CD4-positive, alpha-beta T cell treated with Interleukin-4 for 1 hour (primary cell): ENCODE measurements around the gene ATMIN.

Source experiments
- DNase-seq, 2 donors: peaks; one replicate each; pipeline ENCODE4 v3.0.0-alpha.2; 2020 to 2022

The ATMIN gene

GRCh38 chr16:81006211-81006812 is 29.3 kb upstream of the ATMIN start:
- peak; percentile 67 to 73 for DNase-seq

- peak; percentile 98 to 99 for DNase-seq
Observed at GRCh38 chr16:81006813-81007695, 28.6 kb upstream of the ATMIN start, which contains the start of the genes CENPN and CMC2. CENPN (plus strand) TSS chr16:81007214; CDS start chr16:81011940, 4,726 bp downstream. CMC2 (minus strand) TSS chr16:81006885; CDS start chr16:80997394, 9,491 bp downstream.

- no peak for DNase-seq
Observed at GRCh38 chr16:81008505-81008789, 27.2 kb upstream of the ATMIN start.

GRCh38 chr16:81012974-81013373 is 22.7 kb upstream of the ATMIN start:
- no peak for DNase-seq

- DNase-seq: no peak
Observed at GRCh38 chr16:81014672-81015071, 21.0 kb upstream of the ATMIN start.

GRCh38 chr16:81018496-81018895 is 17.1 kb upstream of the ATMIN start:
- no peak for DNase-seq

- no peak for DNase-seq
Observed at GRCh38 chr16:81026429-81026828, 9.2 kb upstream of the ATMIN start.

- no peak for DNase-seq
Observed at GRCh38 chr16:81029930-81030604, 5.6 kb upstream of the ATMIN start.

- DNase-seq: peak; percentile 45 to 64
Observed at GRCh38 chr16:81035975-81036750, 521 bp downstream of the ATMIN start.

GRCh38 chr16:81036751-81037350 is 1.2 kb downstream of the ATMIN start:
- DNase-seq: no peak

GRCh38 chr16:81040131-81040530 is 4.5 kb downstream of the ATMIN start:
- DNase-seq: no peak

GRCh38 chr16:81040842-81041241 is 5.2 kb downstream of the ATMIN start:
- no peak for DNase-seq

GRCh38 chr16:81041696-81042095 is 6.1 kb downstream of the ATMIN start:
- DNase-seq: no peak

GRCh38 chr16:81042821-81043220 is 7.2 kb downstream of the ATMIN start:
- DNase-seq: no peak

GRCh38 chr16:81053761-81054160 is 18.1 kb downstream of the ATMIN start:
- DNase-seq: no peak

- DNase-seq: no peak
Observed at GRCh38 chr16:81060576-81061306, 25.1 kb downstream of the ATMIN start.

- no peak for DNase-seq
Observed at GRCh38 chr16:81061307-81061640, 25.6 kb downstream of the ATMIN start.

- DNase-seq: no peak
Observed at GRCh38 chr16:81061871-81062608, 26.4 kb downstream of the ATMIN start.

GRCh38 chr16:81066681-81067080 is 31.0 kb downstream of the ATMIN start:
- no peak for DNase-seq

GRCh38 chr16:81067166-81067565 is 31.5 kb downstream of the ATMIN start:
- no peak for DNase-seq

- no peak for DNase-seq
Observed at GRCh38 chr16:81069063-81069462, 33.4 kb downstream of the ATMIN start.
